ENCODE measurements around the gene DHRSX. TPM values are rescaled to one million over a fixed set of nuclear protein-coding genes. Genes with fewer than 3 reads are reported as not detected.

The DHRSX gene
- 13.4 and 24.5 TPM in 2 replicates for total RNA-seq

GRCh38 chrX:2500803-2501558, at the start of gene DHRSX, which contains the start of gene ZBED1:
Gene DHRSX, minus strand, starts transcription at chrX:2500976. Its CDS starts 51 bp downstream, at chrX:2500925.
Gene ZBED1, minus strand, starts transcription at chrX:2500976. Its CDS starts 10,257 bp downstream, at chrX:2490719.

Other genes with a start within 250 kb of the DHRSX start
- gene ZBED1, start within 50 bp of the DHRSX start, total RNA-seq = 39.7 and 53.6 TPM in 2 replicates
- gene CD99, start 190.3 kb upstream of the DHRSX start, total RNA-seq = 242 and 300 TPM in 2 replicates

Measured in bladder microvascular endothelial cell (primary cell).